Gastroesophageal sphincter (tissue), 4 donors: ENCODE results near the gene PPP1R16B. TPM values are rescaled to one million over a fixed set of nuclear protein-coding genes. Genes with fewer than 3 reads are reported as not detected.

Experiments
- ATAC-seq: fragments of 150-250 bp; one replicate; pipeline ENCODE4 v1.9.1; 2016; ENCODE audit warnings: mild to moderate bottlenecking, moderate library complexity
- H3K27ac ChIP-seq, 4 donors: fragments of 200-600 bp; sonication (generic) in 3 of 4; 1 replicate in 3 of 4; 2 replicates in 1 of 4; pipeline ENCODE4 v1.5.1; 2016 to 2019
- H3K27me3 ChIP-seq: fragments of 200-600 bp; sonication (generic); one replicate; pipeline ENCODE4 v1.5.1; 2019
- H3K36me3 ChIP-seq, 2 donors: fragments of 200-600 bp; sonication (generic); one replicate each; pipeline ENCODE4 v1.5.1; 2019; ENCODE audit warnings: control low read depth in 1 of 2
- H3K4me1 ChIP-seq, 3 donors: fragments of 200-600 bp; sonication (generic); 1 replicate in 2 of 3; 2 replicates in 1 of 3; pipeline ENCODE4 v1.5.1; 2016 to 2019; ENCODE audit warnings: control low read depth in 2 of 3
- H3K4me3 ChIP-seq, 2 donors: fragments of 200-600 bp; sonication (generic); one replicate each; pipeline ENCODE4 v1.5.1; 2019; ENCODE audit warnings: mild to moderate bottlenecking in 1 of 2, moderate library complexity in 1 of 2
- H3K9me3 ChIP-seq, 3 donors: fragments of 200-600 bp; sonication (generic); one replicate each; pipeline ENCODE4 v1.5.1; 2017 to 2019; ENCODE audit warnings: control low read depth in 2 of 3
- EP300 ChIP-seq: sonication (generic); formaldehyde crosslinking; IDR thresholded peaks from one replicate; pipeline ENCODE4 v1.6.1; 2017; ENCODE audit warnings: antibody characterized with exemption, mild to moderate bottlenecking
- POLR2A ChIP-seq, 2 donors: fragments of 450-650 bp; IDR thresholded peaks; one replicate each; pipeline ENCODE4 v1.6.1; 2017; ENCODE audit warnings: antibody characterized with exemption in 2 of 2, mild to moderate bottlenecking in 2 of 2, moderate library complexity in 1 of 2
- POLR2AphosphoS5 ChIP-seq: sonication (generic); formaldehyde crosslinking; IDR thresholded peaks from one replicate; pipeline ENCODE4 v1.6.1; 2017; ENCODE audit warnings: antibody characterized with exemption
- WGBS, 2 donors: methylation state at CpG; one replicate each; pipeline ENCODE4 v1.1.5; 2018; ENCODE audit warnings: low coverage in 1 of 2; 5-methylcytosine and 5-hydroxymethylcytosine counted together
- total RNA-seq, 4 donors: library from RNA; depleted of rRNA; stranded (reverse); fragments of >200 nt; gene quantifications; one replicate each; pipeline ENCODE4 v1.1.0, GENCODE V29; 2016
- TF ChIP-seq, protein P1 (sequence below), 4 experiments: fragments of 200-600 bp in 2 of 4; fragments of 450-650 bp in 2 of 4; sonication (generic) in 1 of 4; IDR thresholded peaks; one replicate each; pipeline ENCODE4 v1.5.1; 2017 to 2019; ENCODE audit warnings: antibody characterized with exemption in 4 of 4, mild to moderate bottlenecking in 2 of 4, moderate library complexity in 2 of 4

Gene PPP1R16B
- total RNA-seq, 4 donors from 2014 or later: 4.1 to 10.0 (median 5.5) TPM

DNA sequence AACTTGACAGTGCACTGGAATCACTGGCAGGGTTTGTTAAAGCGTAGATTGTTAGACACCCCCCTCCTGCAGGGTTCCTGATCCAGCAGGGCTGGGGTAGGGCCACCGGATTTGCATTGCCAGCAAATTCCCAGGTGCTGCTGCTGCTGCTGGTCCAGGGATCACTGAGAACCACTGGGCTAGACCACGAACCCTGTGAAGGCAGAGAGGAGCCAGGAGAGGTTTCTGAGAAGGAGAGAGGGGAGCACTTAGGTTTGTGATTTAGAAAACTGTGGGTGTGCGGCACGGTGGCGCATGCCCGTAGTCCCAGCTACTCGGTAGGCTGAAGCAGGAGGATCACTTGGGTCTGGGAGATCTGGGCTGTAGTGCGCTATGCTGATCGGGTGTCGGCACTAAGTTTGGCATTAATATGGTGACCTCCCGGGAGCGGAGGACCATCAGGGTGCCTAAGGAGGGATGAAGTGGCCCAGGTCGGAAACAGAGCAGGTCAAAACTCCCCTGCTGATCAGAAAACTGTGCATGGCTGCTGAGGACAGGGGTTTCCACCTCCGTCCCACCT lies 67.1 kb downstream of the PPP1R16B start:
- Histone ChIP-seq H3K27ac (no peak overlapping the region), H3K9me3 (peaks cover 0 to 11% (median 0%) of the 10 kb centered on the region in 3 donors), H3K27me3 (peaks cover 65% of the 10 kb centered on the region), H3K4me1 (no peaks in the 10 kb centered on the region), H3K4me3 (no peak overlapping the region), H3K36me3 (no peaks in the 10 kb centered on the region)
- WGBS, 2 donors: 40 to 75% methylated on average over 2 to 9 of the region's 15 CpGs
- no peak for TF ChIP-seq EP300
- TF ChIP-seq, protein P1, sequence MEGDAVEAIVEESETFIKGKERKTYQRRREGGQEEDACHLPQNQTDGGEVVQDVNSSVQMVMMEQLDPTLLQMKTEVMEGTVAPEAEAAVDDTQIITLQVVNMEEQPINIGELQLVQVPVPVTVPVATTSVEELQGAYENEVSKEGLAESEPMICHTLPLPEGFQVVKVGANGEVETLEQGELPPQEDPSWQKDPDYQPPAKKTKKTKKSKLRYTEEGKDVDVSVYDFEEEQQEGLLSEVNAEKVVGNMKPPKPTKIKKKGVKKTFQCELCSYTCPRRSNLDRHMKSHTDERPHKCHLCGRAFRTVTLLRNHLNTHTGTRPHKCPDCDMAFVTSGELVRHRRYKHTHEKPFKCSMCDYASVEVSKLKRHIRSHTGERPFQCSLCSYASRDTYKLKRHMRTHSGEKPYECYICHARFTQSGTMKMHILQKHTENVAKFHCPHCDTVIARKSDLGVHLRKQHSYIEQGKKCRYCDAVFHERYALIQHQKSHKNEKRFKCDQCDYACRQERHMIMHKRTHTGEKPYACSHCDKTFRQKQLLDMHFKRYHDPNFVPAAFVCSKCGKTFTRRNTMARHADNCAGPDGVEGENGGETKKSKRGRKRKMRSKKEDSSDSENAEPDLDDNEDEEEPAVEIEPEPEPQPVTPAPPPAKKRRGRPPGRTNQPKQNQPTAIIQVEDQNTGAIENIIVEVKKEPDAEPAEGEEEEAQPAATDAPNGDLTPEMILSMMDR (IDR thresholded peaks at IDR 0.05): no peak
- no peak for TF ChIP-seq POLR2AphosphoS5
- no peak for TF ChIP-seq POLR2A (IDR thresholded peaks at IDR 0.05)
- no peak for ATAC-seq

GRCh38 chr20:38873050-38873581 lies 67.6 kb downstream of the PPP1R16B start:
- Histone ChIP-seq H3K27me3 (peaks cover 70% of the 10 kb centered on the region), H3K27ac (no peak overlapping the region), H3K4me1 (no peaks in the 10 kb centered on the region), H3K4me3 (no peak overlapping the region), H3K36me3 (no peaks in the 10 kb centered on the region), H3K9me3 (peaks cover 0 to 11% (median 0%) of the 10 kb centered on the region in 3 donors)
- WGBS, 2 donors: 50% methylated on average over 7 of the region's 12 CpGs; no CpG with 5 or more reads in 1 of the 2 donors
- no peak for TF ChIP-seq POLR2AphosphoS5
- TF ChIP-seq EP300: no peak
- no peak for TF ChIP-seq POLR2A (IDR thresholded peaks at IDR 0.05)
- TF ChIP-seq, protein P1 (IDR thresholded peaks at IDR 0.05): no peak
- peak; percentile 22 for ATAC-seq

DNA sequence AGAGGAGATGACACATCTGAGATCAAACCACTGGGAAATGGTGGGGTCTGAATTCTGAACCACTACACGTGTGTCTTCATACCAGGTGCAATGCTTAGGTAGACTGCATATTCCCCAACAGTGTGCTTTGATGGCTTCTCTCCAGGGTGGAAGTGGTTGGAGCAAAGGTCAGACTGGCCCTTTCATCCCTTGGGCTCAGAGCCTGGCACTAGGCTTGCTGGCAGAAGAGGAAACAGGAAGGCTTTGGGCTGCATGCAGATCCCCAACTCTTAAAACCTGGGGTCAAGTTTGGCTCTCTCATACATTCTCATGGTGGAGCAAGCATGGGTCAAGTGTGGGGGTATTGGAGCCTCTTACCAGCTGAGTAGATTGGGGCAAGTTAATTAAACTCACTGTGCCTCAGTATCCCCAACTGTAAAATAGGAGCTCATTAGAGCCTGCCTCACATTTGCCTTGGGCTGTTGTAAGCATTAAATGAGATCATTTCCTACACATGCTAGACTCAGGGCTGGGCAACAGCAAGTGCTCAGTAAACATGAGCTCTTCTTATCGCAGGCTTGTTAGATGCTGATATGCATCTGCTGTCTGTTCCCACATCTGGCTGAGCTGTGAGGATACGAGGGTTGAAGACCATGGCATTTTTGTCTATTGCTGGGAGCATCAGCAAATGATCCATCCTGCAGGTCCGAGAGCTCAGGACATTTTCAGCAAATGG lies 69.1 kb downstream of the PPP1R16B start:
- TF ChIP-seq POLR2A (IDR thresholded peaks at IDR 0.05): no peak
- no peak for TF ChIP-seq POLR2AphosphoS5
- TF ChIP-seq EP300: no peak
- TF ChIP-seq, protein P1 (IDR thresholded peaks at IDR 0.05): no peak
- H3K27ac ChIP-seq: peak overlapping the region in 3 of 4 donors; percentile 19 to 46 (median 44)
- no peaks in the 10 kb centered on the region for H3K36me3 ChIP-seq
- WGBS, 2 donors: 38 to 54% methylated on average over 2 to 4 of the region's 4 CpGs
- ATAC-seq: no peak
- H3K9me3 ChIP-seq: peaks cover 0 to 2% (median 0%) of the 10 kb centered on the region in 3 donors
- peaks cover 81% of the 10 kb centered on the region for H3K27me3 ChIP-seq
- no peak overlapping the region for H3K4me3 ChIP-seq
- no peaks in the 10 kb centered on the region for H3K4me1 ChIP-seq

DNA sequence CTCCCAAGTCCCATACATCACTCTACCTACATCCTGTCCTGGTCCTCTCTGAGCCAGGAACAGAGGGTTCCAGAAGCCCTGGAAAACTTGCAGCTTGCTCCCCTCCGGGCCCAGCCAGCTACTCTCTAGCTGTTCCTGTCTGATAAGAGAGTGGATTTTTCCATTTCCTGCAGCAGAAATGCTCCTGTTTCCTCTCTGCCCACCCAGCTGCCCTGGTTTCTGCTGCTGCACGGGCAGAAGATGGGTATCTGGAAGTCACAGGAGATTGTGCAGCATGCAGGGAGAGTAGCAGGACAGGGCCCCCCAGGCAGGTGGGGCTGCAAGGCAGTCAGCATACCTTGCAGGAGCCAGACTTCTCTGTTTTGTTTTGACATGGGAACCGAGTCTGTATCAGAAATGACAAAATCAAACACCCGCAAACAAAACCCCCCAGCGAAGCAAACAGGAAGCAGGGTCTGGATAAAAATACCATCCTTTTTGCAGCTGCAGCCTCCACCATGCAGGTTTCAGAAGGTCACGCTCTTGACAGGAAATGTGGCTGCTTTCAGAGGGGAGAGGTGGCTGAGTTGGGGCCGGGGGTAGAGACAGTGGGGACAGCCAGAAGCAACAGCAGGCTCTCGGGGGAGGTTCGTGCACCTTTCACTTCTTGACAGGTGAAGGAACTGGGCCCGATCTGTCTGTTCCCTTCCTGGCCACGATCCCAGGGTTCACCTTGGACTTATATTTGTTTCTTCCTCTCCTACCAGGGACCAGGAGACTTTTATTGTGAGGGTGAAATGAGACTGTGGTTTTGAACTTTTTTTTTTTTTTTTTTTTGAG lies 69.9 kb downstream of the PPP1R16B start:
- Histone ChIP-seq H3K9me3 (no peaks in the 10 kb centered on the region), H3K4me3 (no peak overlapping the region), H3K27ac (peak overlapping the region in 2 of 4 donors; percentile 19 to 46), H3K36me3 (no peaks in the 10 kb centered on the region), H3K4me1 (no peaks in the 10 kb centered on the region), H3K27me3 (peaks cover 86% of the 10 kb centered on the region)
- no peak for TF ChIP-seq POLR2AphosphoS5
- TF ChIP-seq POLR2A (IDR thresholded peaks at IDR 0.05): no peak
- TF ChIP-seq, protein P1 (IDR thresholded peaks at IDR 0.05): no peak
- TF ChIP-seq EP300: no peak
- WGBS, 2 donors: 26 to 45% methylated on average over 5 to 9 of the region's 11 CpGs
- ATAC-seq: peak; percentile 67
